ENCODE measurements around the gene MFSD6.

DNA sequence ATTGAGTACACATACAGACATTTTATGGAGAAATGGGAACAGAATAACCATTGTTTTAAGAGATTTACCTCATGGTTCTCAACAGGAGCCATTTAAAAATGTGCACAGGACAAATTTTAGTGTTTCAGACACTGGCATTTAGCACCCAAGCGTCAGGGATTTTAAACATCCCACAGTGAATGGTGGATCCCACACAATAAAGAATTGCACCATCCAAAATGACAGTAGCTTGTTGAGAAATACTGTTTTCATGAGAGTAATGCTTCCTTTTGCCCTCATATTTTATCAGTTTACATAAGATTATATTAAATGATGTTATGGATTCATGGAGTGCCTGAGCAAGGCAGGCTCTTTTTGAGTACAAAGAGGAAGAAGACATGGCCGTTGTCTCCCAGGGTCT lies 54.0 kb downstream of the MFSD6 start:
- TF ChIP-seq CTCF (IDR thresholded peaks at IDR 0.05) (no peak), EP300 (IDR thresholded peaks at IDR 0.05) (no peak), POLR2A (IDR thresholded peaks at IDR 0.05) (no peak)
